GM12864 (cell line): Measurements from ENCODE around the gene EHHADH.

Source experiments
- DNase-seq: peaks from one replicate; pipeline ENCODE4 v3.0.0-alpha.2; 2011; ENCODE audit warnings: low read depth
- H3K4me3 ChIP-seq: 2 replicates; pipeline ENCODE4 v1.5.1; 2011; ENCODE audit warnings: mild to moderate bottlenecking, low read depth, low read length, control low read depth
- CTCF ChIP-seq: IDR thresholded peaks from 2 replicates; pipeline ENCODE4 v1.5.1; 2011; ENCODE audit warnings: low read depth, mild to moderate bottlenecking, moderate library complexity, low read length, control low read depth, inconsistent platforms; ENCODE audit errors: missing control alignments

EHHADH gene

GRCh38 chr3:185280572-185281365 is 26.9 kb upstream of the EHHADH start:
- peak; percentile 72 for TF ChIP-seq CTCF
- no peak for DNase-seq
- no peak overlapping the region for H3K4me3 ChIP-seq

DNA sequence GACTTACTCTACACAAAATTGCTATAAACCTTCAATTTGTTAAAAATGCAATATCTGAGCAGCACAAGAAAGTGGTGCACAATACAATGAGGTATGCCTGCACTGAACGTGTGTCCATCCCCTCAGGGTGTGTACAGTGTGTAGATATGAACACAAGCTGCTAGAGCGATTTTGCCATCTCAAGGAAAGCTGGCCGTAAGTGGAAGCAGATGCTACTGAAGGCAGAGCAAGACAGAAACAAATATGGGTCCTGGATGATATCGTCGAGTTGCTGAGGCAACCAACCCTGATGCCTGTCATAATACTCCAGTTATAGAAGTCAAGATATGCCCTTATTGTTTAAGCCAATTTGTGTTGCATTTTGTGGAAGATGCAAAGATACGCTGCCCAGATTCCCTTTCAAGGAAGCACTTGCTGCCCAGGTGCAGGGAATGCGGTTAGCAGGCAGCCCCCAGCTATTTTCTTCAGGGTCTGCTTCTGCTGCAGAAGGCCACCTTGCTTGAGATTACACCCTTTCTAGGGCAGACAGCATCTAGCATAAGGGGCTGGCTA is 25.8 kb upstream of the EHHADH start:
- no peak for TF ChIP-seq CTCF
- H3K4me3 ChIP-seq: no peak overlapping the region
- DNase-seq: no peak

- DNase-seq: no peak
- no peak for TF ChIP-seq CTCF
- H3K4me3 ChIP-seq: no peak overlapping the region
Measured at GRCh38 chr3:185276415-185276814, 22.6 kb upstream of the EHHADH start.

DNA sequence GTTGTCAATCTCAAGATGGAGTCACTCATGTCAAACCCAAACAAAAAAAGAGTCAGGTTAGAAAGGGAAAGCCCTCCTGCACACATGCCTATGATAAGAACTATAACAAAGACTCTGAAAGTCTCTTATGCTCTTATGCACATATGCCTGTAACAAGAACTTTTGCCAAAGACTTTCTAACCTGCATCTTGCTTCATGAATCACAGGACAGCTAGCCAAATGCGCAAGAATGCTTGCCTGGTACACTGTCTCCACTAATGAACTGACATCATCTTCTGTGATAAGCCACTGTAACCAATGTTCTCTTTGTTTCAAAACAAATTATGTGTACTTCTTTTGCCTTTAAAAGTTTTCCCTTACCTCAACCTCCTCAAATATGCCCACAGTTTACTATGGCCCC is 18.2 kb upstream of the EHHADH start:
- H3K4me3 ChIP-seq: no peak overlapping the region
- no peak for DNase-seq
- no peak for TF ChIP-seq CTCF

- no peak for TF ChIP-seq CTCF
- H3K4me3 ChIP-seq: no peak overlapping the region
- DNase-seq: no peak
Measured at GRCh38 chr3:185270956-185271332, 17.1 kb upstream of the EHHADH start.

- DNase-seq: no peak
- TF ChIP-seq CTCF: peak; percentile 67
Measured at GRCh38 chr3:185270262-185270955, 16.6 kb upstream of the EHHADH start.

More at GRCh38 chr3:185270262-185270955, 16.6 kb upstream of the EHHADH start:
- H3K4me3 ChIP-seq: no peak overlapping the region
